Measurements from ENCODE around the gene ADGRE3. TPM values are rescaled to one million over a fixed set of nuclear protein-coding genes. Genes with fewer than 3 reads are reported as not detected.
"Not testable (repeated sequence)": the region's sequence is repeated elsewhere in the genome, so short reads cannot be mapped to it uniquely, and the experiment has no call there.

The ADGRE3 gene
- total and polyA plus RNA-seq, 3 donors from 2014 or later, result 0.19 to 0.46 (median 0.31) TPM

- no peaks in the 10 kb centered on the region for H3K36me3 ChIP-seq (ENCODE audit: low read depth, missing control alignments)
- no peak for TF ChIP-seq CTCF (IDR thresholded peaks at IDR 0.05)
- no peak for TF ChIP-seq POLR2A (IDR thresholded peaks at IDR 0.05)
- no peaks in the 10 kb centered on the region for H3K9me3 ChIP-seq
- H3K4me3 ChIP-seq, result no peak overlapping the region
- no peak overlapping the region for H3K27ac ChIP-seq
- DNase-seq, result no peak
- no peaks in the 10 kb centered on the region for H3K27me3 ChIP-seq
- WGBS, 2 donors, result 79 to 83% methylated on average over 2 of the region's 2 CpGs
- H3K4me1 ChIP-seq, result no peaks in the 10 kb centered on the region
- intact Hi-C loops (cut with DNase I; ENCODE audit: low total_unique reads), result no loop called here
These were observed 26.1 kb downstream of the ADGRE3 start for GRCh38 chr19:14648506-14648905.

GRCh38 chr19:14639536-14640277 is 34.9 kb downstream of the ADGRE3 start:
- Histone ChIP-seq H3K36me3 (ENCODE audit: low read depth, missing control alignments) (no peaks in the 10 kb centered on the region), H3K4me1 (no peaks in the 10 kb centered on the region), H3K27me3 (no peaks in the 10 kb centered on the region), H3K4me3 (no peak overlapping the region), H3K9me3 (no peaks in the 10 kb centered on the region), H3K27ac (no peak overlapping the region)
- WGBS, 2 donors, result 62 to 66% methylated on average over 4 of the region's 4 CpGs
- TF ChIP-seq CTCF (IDR thresholded peaks at IDR 0.05) (no peak), POLR2A (IDR thresholded peaks at IDR 0.05) (no peak)
- intact Hi-C loops (cut with DNase I; ENCODE audit: low total_unique reads), result no loop called here
- no peak for DNase-seq

GRCh38 chr19:14632286-14632685 is 42.4 kb downstream of the ADGRE3 start:
- no peaks in the 10 kb centered on the region for H3K27me3 ChIP-seq
- intact Hi-C loops (cut with DNase I; ENCODE audit: low total_unique reads), result no loop called here
- H3K27ac ChIP-seq, result no peak overlapping the region
- H3K36me3 ChIP-seq (ENCODE audit: low read depth, missing control alignments), result no peaks in the 10 kb centered on the region
- H3K9me3 ChIP-seq, result no peaks in the 10 kb centered on the region
- WGBS, 2 donors, result 17 to 26% methylated on average over 1 of the region's 1 CpG
- no peak for TF ChIP-seq POLR2A (IDR thresholded peaks at IDR 0.05)
- no peak for TF ChIP-seq CTCF (IDR thresholded peaks at IDR 0.05)
- peak; percentile 50 for DNase-seq
- no peak overlapping the region for H3K4me3 ChIP-seq
- H3K4me1 ChIP-seq, result no peaks in the 10 kb centered on the region

- Histone ChIP-seq H3K27ac (no peak overlapping the region), H3K36me3 (ENCODE audit: low read depth, missing control alignments) (no peaks in the 10 kb centered on the region), H3K4me3 (no peak overlapping the region), H3K27me3 (no peaks in the 10 kb centered on the region), H3K9me3 (no peaks in the 10 kb centered on the region), H3K4me1 (no peaks in the 10 kb centered on the region)
- WGBS, 2 donors, result 88 to 90% methylated on average over 1 of the region's 1 CpG
- no peak for DNase-seq
- TF ChIP-seq CTCF (IDR thresholded peaks at IDR 0.05) (no peak), POLR2A (IDR thresholded peaks at IDR 0.05) (no peak)
- intact Hi-C loops (cut with DNase I; ENCODE audit: low total_unique reads), result no loop called here
These were observed 45.1 kb downstream of the ADGRE3 start for GRCh38 chr19:14629557-14629956.

- DNase-seq; H3K4me1 ChIP-seq; H3K9me3 ChIP-seq; intact Hi-C loops (cut with DNase I; ENCODE audit: low total_unique reads); H3K36me3 ChIP-seq (ENCODE audit: low read depth, missing control alignments); H3K4me3 ChIP-seq; H3K27ac ChIP-seq; H3K27me3 ChIP-seq: not testable (repeated sequence)
- WGBS, 2 donors, result 74 to 85% methylated on average over 6 of the region's 6 CpGs
These were observed 50.2 kb downstream of the ADGRE3 start for GRCh38 chr19:14624491-14624890.
